Activated CD8-positive, alpha-beta memory T cell treated with anti-CD3 and anti-CD28 coated beads for 24 hours (primary cell): ENCODE measurements around the gene C21orf58.

ENCODE experiments used
- DNase-seq: peaks from one replicate; pipeline ENCODE4 v3.0.0-alpha.2; 2020

C21orf58 gene

DNA sequence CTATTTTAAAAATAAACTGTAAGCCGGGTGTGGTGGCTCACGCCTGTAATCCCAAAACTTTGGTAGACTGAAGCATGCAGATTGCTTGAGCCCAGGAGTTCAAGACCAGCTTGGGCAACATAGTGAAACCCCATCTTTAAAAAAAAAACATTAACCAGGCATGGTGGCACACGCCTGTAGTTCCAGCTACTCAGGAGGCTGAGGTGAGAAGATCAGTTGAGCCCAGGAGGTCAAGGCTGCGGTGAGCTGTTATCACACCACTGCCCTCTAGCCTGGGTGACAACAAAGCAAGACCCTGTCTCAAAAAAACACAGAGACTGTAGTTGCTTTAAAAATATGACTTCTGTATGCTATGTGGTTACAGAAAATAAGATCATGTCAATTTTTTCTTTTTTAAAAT, 70.8 kb downstream of the C21orf58 start:
- DNase-seq = no peak
